HG02943 (cell line): Measurements from ENCODE around the gene HDAC9.

Source experiments
- ATAC-seq: cut with Tn5 transposase; IDR thresholded peaks from one replicate; pipeline ENCODE4 v1.9.1; 2021; ENCODE audit warnings: mild to moderate bottlenecking, low read depth, moderate library complexity; ENCODE audit not compliant: unreplicated experiment

HDAC9 gene

GRCh38 chr7:18760631-18761445, 265.3 kb downstream of the HDAC9 start:
- no peak for ATAC-seq

GRCh38 chr7:18762189-18762588, 266.6 kb downstream of the HDAC9 start:
- ATAC-seq: no peak

GRCh38 chr7:18768256-18768655, 272.7 kb downstream of the HDAC9 start:
- ATAC-seq: no peak

- no peak for ATAC-seq
Measured at GRCh38 chr7:18770154-18770811, 274.7 kb downstream of the HDAC9 start.

GRCh38 chr7:18770822-18771221, 275.3 kb downstream of the HDAC9 start:
- no peak for ATAC-seq

GRCh38 chr7:18771834-18772566, 276.5 kb downstream of the HDAC9 start:
- no peak for ATAC-seq

- no peak for ATAC-seq
Measured at GRCh38 chr7:18772567-18772965, 277.0 kb downstream of the HDAC9 start.

GRCh38 chr7:18777314-18777713, 281.8 kb downstream of the HDAC9 start:
- ATAC-seq: no peak

- no peak for ATAC-seq
Measured at GRCh38 chr7:18778594-18778993, 283.0 kb downstream of the HDAC9 start.

GRCh38 chr7:18780266-18780665, 284.7 kb downstream of the HDAC9 start:
- ATAC-seq: no peak

GRCh38 chr7:18780938-18781337, 285.4 kb downstream of the HDAC9 start:
- no peak for ATAC-seq

GRCh38 chr7:18786196-18786727, 290.7 kb downstream of the HDAC9 start:
- no peak for ATAC-seq

- no peak for ATAC-seq
Measured at GRCh38 chr7:18786796-18787195, 291.2 kb downstream of the HDAC9 start.

- no peak for ATAC-seq
Measured at GRCh38 chr7:18788026-18788425, 292.5 kb downstream of the HDAC9 start.

GRCh38 chr7:18792871-18793595, 297.5 kb downstream of the HDAC9 start:
- ATAC-seq: no peak

GRCh38 chr7:18796216-18796615, 300.7 kb downstream of the HDAC9 start:
- no peak for ATAC-seq

- ATAC-seq: no peak
Measured at GRCh38 chr7:18798088-18798906, 302.7 kb downstream of the HDAC9 start.

- no peak for ATAC-seq
Measured at GRCh38 chr7:18799899-18800298, 304.4 kb downstream of the HDAC9 start.

GRCh38 chr7:18803923-18804322, 308.4 kb downstream of the HDAC9 start:
- no peak for ATAC-seq

GRCh38 chr7:18806177-18806576, 310.6 kb downstream of the HDAC9 start:
- no peak for ATAC-seq
